HG03520 (cell line): ENCODE results near the gene OPRD1.
"Not testable (repeated sequence)": the region's sequence is repeated elsewhere in the genome, so short reads cannot be mapped to it uniquely, and the experiment has no call there.

Experiments used
- ATAC-seq: cut with Tn5 transposase; IDR thresholded peaks from one replicate; pipeline ENCODE4 v1.9.1; 2021; ENCODE audit warnings: mild to moderate bottlenecking, moderate library complexity; ENCODE audit not compliant: unreplicated experiment

The OPRD1 gene

GRCh38 chr1:28840928-28841544 is 29.1 kb downstream of the OPRD1 start:
- ATAC-seq: no peak

DNA sequence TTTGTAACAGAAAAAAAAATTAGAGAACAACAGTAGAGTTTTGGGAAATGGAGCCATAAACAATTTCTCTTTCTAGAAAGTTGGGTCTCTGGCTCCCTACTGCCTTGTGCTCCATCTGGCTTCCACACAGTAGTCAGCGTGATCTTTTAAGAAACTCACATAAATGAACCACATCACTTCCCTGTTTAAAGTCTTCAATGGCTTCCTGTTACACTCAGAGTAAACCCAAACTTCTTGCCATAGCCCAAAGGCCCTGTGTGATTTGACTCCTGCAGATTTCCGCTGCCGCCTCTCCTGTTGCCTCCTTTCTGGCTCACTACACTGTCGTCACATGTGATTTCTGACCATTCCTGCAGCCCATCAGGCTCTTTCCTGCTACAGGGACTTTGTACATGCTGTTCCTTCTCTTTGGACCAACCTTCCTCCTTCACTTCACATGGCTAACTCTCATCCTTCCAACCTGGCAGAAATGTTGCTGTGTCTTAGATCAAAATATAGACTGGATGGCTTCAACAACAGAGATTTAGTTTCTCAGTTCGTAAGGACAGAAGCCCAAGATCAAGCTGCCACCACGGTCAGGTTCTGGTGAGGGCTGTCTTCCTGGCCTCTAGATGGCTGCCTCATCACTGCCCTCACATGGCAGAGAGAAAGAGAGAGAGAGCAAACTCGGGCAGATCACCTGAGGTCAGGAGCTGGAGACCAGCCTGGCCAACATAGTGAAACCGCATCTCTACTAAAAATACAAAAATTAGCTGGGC is 34.0 kb downstream of the OPRD1 start:
- no peak for ATAC-seq

- not testable (repeated sequence) for ATAC-seq
Observed at GRCh38 chr1:28847207-28847606, 35.2 kb downstream of the OPRD1 start.

DNA sequence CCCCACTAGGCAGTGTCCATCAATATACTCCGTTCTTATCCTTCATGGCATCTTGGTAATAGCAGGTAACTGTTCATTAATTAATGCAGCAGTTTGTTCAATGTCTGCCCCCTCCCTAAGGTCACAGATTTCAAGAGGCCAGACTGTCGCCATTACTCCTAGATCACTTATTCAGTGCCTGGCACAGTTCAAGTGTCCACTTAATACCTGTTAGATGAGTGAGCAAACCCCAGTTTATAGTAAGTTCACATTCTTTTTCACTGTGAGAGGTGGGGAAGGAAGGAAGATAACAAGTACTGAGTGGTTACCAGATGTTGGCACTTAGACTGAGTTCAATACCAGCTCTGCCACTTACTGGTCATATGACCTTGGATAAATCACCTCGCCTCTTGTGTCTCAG is 36.4 kb downstream of the OPRD1 start:
- ATAC-seq: no peak

- ATAC-seq: no peak
Observed at GRCh38 chr1:28853093-28853742, 41.2 kb downstream of the OPRD1 start.

DNA sequence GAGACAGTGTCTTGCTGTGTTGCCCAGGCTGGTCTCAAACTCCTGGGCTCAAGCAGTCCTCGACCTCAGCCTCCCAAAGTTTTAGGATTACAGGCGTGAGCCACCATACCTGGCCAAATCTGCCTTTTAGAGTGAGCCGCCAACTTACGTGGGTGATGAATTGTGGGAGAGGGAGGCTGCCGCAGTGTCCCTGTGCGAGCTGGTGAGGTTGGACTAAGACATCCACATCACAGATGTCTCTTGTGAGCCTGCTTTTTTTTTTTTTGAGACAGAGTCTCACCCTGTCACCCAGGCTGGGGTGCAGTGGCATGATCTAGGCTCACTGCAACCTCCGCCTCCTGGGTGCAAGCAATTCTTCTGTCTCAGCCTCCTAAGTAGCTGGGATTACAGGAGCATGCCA is 42.4 kb downstream of the OPRD1 start:
- ATAC-seq: not testable (repeated sequence)

DNA sequence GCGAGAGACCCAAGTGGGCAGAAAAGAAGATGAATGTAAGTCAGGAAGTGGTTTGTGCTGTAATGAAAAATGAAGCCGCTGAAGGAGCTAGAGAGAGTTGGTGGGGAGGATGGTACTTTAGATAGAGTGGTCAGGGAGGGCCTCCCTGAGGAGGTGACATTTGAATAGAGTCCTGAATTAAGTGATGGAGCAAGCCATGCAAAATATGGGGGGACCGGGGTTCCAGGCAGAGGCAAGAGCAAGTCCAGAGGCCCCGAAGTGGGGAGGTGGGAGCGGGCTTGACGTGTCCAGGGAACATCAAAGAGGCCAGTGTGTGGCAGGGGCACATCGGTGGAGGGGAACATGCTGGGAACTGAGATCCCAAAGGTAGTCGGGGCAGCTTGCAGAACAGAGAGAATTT is 43.1 kb downstream of the OPRD1 start:
- ATAC-seq: no peak

GRCh38 chr1:28855469-28855951 is 43.5 kb downstream of the OPRD1 start:
- ATAC-seq: no peak

DNA sequence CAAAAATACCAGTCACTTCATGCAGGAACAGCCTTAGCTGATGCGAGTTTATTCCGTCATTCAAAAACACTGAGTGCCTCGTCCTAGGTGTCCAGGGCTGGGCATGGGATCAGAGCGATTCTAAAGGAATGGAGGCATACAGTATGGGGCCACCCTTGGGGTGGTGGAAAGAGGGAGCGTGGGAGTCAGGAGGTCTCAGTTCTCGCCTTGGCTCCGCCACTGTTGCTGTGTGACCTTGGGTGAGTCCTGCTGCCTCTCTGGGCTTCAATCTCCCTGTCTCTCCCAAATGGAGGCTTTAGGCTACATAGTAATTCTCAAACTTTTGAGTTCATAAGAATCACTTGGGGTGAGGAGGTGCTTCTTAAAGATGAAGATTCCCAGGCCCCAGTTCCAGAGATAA is 44.0 kb downstream of the OPRD1 start:
- no peak for ATAC-seq

DNA sequence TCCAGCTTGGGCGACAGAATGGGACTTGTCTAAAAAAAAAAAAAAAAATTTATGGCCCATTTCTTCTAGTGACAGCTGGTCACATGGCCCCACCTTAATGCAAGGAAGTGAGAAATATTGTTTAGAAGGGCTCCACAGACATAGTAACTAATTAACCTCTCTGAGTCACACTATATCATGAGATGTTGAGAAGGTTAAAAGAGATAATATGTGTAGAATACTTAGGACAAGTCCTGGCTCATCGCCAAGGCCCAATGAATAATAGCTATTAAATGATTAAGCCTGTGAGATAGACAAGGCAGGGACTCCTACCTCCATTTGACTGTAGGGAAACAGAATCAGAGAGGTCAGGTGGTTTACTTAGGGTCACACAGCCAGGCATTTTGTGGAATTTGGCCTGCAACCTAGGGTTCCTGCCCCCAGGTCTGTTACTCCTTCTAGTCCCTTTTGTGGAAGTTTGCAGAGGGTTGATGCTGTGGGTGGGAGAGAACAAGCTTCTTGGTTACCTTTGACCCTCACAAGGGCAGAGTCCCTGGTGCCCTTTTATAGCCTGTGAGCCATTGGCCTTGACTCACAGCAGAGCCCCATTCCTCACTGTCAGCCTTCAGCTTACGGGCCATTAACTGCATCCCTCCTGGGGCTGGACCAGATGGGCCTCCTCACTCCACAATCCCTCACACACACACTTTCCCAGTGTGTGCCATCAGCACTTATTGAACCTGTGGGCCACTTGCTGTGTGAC is 48.5 kb downstream of the OPRD1 start:
- ATAC-seq: no peak

DNA sequence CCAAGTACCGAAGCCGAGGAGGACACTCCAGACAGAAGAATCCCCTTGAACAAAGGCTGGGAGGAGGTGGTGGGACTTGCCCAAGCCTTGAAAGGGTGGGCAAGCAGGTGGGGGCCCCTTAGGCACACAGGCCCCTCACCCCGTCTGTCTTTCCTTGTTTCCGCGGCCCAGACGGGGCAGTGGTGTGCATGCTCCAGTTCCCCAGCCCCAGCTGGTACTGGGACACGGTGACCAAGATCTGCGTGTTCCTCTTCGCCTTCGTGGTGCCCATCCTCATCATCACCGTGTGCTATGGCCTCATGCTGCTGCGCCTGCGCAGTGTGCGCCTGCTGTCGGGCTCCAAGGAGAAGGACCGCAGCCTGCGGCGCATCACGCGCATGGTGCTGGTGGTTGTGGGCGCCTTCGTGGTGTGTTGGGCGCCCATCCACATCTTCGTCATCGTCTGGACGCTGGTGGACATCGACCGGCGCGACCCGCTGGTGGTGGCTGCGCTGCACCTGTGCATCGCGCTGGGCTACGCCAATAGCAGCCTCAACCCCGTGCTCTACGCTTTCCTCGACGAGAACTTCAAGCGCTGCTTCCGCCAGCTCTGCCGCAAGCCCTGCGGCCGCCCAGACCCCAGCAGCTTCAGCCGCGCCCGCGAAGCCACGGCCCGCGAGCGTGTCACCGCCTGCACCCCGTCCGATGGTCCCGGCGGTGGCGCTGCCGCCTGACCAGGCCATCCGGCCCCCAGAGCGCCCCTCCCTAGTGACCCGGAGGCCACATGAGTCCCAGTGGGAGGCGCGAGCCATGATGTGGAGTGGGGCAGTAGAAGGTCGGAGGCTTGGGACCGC is 50.8 kb downstream of the OPRD1 start:
- ATAC-seq: no peak

- no peak for ATAC-seq
Observed at GRCh38 chr1:28864695-28865094, 52.7 kb downstream of the OPRD1 start.

DNA sequence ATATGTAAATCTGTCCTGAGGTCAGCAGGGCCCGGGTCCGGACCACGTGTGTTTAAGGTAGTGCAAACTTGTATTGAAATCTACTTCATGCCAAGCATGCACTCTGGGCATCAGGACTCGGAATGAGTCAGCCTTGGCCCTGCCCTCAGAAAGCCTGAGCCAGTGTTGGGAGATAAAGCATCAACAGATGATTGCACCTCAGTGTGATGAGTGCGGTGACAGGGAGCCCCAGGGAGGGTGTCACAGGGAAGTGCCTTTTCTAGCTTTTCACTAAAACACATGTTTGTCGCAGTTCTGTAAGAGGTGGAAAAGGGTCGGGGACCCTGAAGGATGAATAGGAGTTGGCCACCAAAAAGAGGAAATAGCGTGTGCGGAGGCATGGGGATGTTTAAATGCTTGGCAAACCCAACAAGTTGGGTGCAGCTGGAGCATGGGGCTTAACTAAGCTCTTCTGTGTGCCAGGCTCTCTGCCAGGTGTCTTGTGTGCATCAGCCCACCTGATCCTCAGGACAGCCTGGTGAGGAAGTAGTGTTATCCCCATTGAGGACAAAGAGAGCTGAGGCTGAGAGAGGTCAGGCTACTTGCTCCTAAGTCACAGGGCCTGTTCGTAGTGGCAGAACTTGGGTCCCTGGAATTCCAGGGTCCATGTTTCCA is 54.2 kb downstream of the OPRD1 start:
- no peak for ATAC-seq

DNA sequence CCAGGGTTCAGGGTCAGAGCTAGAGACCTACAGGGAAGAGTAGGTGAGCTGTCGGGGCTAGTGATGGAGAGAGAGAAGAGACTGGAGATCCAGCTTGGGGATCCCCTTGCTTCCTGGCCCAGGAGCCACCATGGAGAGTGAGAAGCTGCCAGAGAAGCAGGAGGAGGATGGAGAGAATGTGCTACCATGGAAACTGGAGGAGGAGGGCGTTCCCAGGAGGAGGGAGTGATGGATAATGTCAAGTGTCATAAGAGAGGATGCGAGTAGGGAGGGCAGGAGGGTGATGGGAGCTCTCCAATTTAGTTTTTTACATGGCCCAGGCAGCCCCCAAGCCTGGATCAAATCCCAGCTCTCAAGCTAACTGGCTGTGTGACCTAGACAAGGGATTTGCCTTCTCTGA is 55.9 kb downstream of the OPRD1 start:
- ATAC-seq: no peak

DNA sequence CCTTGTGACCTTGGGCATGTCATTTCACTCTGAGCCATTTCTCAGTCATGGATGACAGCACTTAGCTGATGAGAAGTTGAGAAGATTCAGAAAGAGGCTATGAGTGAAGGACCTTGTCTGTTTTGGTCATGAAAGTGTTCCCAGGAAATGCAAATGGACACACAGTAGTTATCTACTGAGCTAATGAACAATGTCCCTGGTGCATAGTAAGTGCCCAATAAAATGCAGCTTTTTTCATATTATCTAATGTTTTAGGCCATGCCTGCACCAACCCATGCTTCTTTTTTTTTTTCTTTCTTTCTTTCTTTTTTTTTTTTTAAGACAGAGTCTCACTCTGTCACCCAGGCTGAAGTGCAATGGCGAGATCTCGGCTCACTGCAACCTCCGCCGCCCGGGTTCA is 58.0 kb downstream of the OPRD1 start:
- no peak for ATAC-seq

DNA sequence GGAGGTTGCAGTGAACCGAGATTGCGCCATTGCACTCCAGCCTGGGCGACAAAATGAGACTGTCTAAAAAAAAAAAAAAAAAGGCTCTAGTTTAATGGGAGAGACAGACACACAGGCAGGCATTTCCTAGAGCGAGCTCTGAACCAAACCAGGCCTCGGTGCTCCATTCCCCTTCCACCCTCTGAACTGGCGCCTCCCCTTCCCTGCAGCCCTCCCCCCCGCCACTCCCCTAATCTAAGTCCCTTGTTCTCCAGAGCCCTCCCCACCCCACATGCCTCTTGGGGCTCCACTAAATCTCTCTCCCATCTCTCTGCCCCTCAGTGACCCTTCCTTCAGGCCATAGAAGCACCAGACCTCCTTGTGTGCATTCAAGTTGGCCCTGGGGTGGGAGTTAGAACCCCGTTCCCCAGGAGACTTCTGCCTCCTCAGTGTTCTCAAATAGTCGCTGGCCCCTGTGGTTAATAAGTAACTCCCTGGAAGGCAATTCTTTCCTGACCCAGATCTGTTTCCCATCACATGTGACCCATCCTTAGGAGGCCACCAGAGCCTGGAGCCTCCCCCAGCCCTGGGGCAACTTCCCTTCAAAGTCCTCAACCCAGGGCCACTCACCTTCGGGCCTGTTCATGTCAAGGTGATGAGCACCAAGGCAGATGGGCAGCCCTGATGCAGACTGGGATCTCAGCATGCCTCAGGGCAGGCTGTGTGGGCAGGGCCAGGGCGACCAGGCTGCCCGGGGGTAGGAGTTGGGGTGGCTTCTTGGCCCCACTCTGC is 59.8 kb downstream of the OPRD1 start:
- ATAC-seq: no peak

- not testable (repeated sequence) for ATAC-seq
Observed at GRCh38 chr1:28875134-28875533, 63.2 kb downstream of the OPRD1 start.

- no peak for ATAC-seq
Observed at GRCh38 chr1:28877132-28877781, 65.3 kb downstream of the OPRD1 start.

DNA sequence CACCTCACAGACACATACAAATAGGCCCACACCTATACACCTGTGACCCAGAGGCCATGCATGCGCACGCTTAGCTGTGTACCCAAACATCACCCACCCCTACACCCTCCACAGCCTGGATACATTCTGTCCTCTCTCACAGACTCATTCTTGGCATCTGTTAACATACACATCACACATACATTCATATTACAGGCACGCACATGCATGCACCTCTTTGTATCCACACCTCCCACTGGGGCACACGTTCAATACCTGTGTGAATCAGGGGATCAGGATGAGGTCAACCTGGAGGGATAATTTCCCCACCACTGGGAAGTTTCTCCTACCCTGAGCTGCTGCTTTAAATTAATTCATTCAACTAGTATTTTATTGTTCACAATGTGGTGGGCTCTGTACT is 66.8 kb downstream of the OPRD1 start:
- ATAC-seq: no peak
